Measurements from ENCODE around the gene TLE5. TPM values are rescaled to one million over a fixed set of nuclear protein-coding genes. Genes with fewer than 3 reads are reported as not detected.
A peak's percentile ranks its signal among the peaks of the same experiment; 100 is the strongest.

TLE5 gene
- total and polyA plus RNA-seq, 5 donors = 784 to 1,565 (median 1,011) TPM

DNA sequence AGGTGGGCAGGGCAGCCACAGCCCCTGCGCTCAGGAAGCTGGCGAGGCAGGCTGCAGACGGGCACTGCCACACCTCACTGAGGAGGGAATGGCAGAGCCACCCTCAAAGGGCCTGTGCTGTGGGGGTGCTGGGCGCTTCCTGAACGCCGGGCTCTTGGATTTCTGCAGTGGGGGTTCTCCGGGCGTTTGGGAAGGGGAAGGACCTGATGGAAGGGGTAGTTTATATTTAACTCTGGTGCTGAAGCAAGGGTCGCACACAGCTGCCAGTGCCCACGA lies 42.4 kb upstream of the TLE5 start:
- intact Hi-C loops (cut with DNase I) = loop anchor here in 2 of 4 donors (10.0 kb wide), 1 partner anchor 140 kb away; no protein-coding TSS in a partner anchor
- Histone ChIP-seq H3K4me3 (ENCODE audit: low read length) (no peak overlapping the region), H3K27me3 (ENCODE audit: control insufficient read depth, insufficient read depth) (no peaks in the 10 kb centered on the region), H3K4me1 (ENCODE audit: control insufficient read depth, insufficient read depth, low read length) (peaks cover 4% of the 10 kb centered on the region), H3K9me3 (ENCODE audit: control insufficient read depth, low read length) (no peaks in the 10 kb centered on the region), H3K27ac (ENCODE audit: low read length) (no peak overlapping the region)
- ATAC-seq (no peak), DNase-seq (no peak)
- 64% methylated on average over 10 of the region's 10 CpGs for WGBS

- Histone ChIP-seq H3K4me3 (ENCODE audit: low read length) (no peak overlapping the region), H3K27me3 (ENCODE audit: control insufficient read depth, insufficient read depth) (no peaks in the 10 kb centered on the region), H3K27ac (ENCODE audit: low read length) (no peak overlapping the region), H3K4me1 (ENCODE audit: control insufficient read depth, insufficient read depth, low read length) (peaks cover 5% of the 10 kb centered on the region), H3K9me3 (ENCODE audit: control insufficient read depth, low read length) (no peaks in the 10 kb centered on the region)
- intact Hi-C loops (cut with DNase I) = loop anchor here in 2 of 4 donors (10.0 kb wide), 1 partner anchor 138 kb away; no protein-coding TSS in a partner anchor
- ATAC-seq (no peak), DNase-seq (peak in 2 of 3 donors; percentile 51 to 54)
- WGBS = 88% methylated on average over 34 of the region's 34 CpGs
These were observed 40.2 kb upstream of the TLE5 start for GRCh38 chr19:3102239-3103140.

DNA sequence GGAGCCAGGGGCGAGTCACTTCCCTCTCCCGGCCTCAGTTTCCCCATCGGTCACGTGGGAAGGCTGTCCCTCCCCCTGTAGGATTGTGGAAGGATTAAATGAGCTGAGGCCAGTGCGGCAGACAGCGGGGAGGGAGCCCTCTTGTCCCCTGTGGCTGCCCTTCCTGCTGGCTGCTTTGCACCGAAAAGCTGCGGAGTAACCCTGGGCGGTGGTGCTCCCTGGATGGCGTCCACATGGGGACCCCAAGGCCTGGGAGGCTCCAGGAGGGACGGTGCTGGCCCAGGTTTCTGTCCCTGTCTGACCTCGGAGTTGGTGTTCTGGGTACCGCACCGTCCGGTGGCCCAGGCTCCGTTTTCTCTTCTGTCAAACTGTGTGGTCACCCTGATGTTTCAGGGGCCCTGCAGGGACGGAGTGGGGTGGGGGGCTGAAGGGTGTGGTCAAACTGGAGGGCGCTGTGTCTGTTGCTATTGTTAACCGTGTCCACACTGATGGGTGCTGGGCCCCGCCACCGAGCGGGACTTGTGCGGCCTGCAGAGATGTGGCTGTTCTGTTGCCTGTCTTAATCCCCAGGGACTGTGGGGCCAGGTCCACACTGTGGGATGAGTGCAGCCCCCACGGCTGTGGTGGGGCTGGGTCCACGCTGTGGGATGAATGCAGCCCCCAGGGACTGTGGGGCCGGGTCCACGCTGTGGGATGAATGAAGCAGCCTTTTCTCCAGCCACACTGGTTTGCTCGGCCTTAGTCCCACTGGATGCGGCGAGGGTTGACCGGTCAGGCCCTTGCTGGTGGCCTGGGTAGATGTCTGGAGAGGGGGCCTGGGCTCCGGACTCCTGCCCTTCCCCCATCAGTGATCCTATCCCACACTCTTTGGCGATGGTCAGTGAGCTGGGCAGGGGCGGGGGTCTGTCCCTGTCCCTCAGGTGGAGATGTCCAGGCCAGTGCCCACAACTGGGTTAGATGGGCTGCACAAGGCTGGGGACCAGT lies 38.7 kb upstream of the TLE5 start:
- DNase-seq = peak in 1 of 3 donors; percentile 50
- no peaks in the 10 kb centered on the region for H3K9me3 ChIP-seq (ENCODE audit: control insufficient read depth, low read length)
- WGBS = 58% methylated on average over 34 of the region's 34 CpGs
- ATAC-seq = no peak
- no peak overlapping the region for H3K27ac ChIP-seq (ENCODE audit: low read length)
- intact Hi-C loops (cut with DNase I) = loop anchor here in 2 of 4 donors (10.0 kb wide), 1 partner anchor 136 kb away; no protein-coding TSS in a partner anchor
- H3K4me1 ChIP-seq (ENCODE audit: control insufficient read depth, insufficient read depth, low read length) = peaks cover 16% of the 10 kb centered on the region
- H3K4me3 ChIP-seq (ENCODE audit: low read length) = no peak overlapping the region
- H3K27me3 ChIP-seq (ENCODE audit: control insufficient read depth, insufficient read depth) = no peaks in the 10 kb centered on the region

DNA sequence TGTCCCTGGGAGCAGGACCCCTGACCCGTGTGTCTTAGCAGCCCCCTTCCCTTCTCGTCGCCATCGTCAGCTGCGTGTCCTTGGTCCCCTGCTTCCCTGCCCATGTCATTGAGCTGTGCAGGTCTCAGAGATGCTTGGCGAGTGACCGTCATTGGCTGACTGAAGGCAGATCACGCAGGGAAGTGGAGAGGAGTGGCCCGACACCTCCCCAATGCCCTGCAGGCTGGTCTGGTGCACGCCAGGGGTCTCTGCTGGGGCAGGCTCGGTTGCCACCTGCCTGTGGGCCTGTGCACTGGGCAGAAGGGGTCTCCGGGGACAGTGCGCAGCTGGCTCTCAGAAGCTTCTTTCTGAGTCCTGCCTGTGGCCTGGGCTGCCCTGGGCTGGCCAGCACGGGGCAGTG lies 38.0 kb upstream of the TLE5 start:
- Histone ChIP-seq H3K4me3 (ENCODE audit: low read length) (no peak overlapping the region), H3K27me3 (ENCODE audit: control insufficient read depth, insufficient read depth) (no peaks in the 10 kb centered on the region), H3K9me3 (ENCODE audit: control insufficient read depth, low read length) (no peaks in the 10 kb centered on the region), H3K4me1 (ENCODE audit: control insufficient read depth, insufficient read depth, low read length) (peaks cover 18% of the 10 kb centered on the region), H3K27ac (ENCODE audit: low read length) (no peak overlapping the region)
- intact Hi-C loops (cut with DNase I) = loop anchor here in 2 of 4 donors (10.0 kb wide), 1 partner anchor 136 kb away; no protein-coding TSS in a partner anchor
- ATAC-seq = no peak
- 64% methylated on average over 14 of the region's 14 CpGs for WGBS
- peak in 2 of 3 donors; percentile 53 to 60 for DNase-seq

GRCh38 chr19:3099347-3100145 lies 37.3 kb upstream of the TLE5 start:
- WGBS = 80% methylated on average over 29 of the region's 29 CpGs
- Histone ChIP-seq H3K27ac (ENCODE audit: low read length) (peak overlapping the region; percentile 96), H3K27me3 (ENCODE audit: control insufficient read depth, insufficient read depth) (no peaks in the 10 kb centered on the region), H3K9me3 (ENCODE audit: control insufficient read depth, low read length) (no peaks in the 10 kb centered on the region), H3K4me1 (ENCODE audit: control insufficient read depth, insufficient read depth, low read length) (peaks cover 18% of the 10 kb centered on the region), H3K4me3 (ENCODE audit: low read length) (peak overlapping the region; percentile 26)
- ATAC-seq (no peak), DNase-seq (peak in 2 of 3 donors; percentile 53 to 60)
- intact Hi-C loops (cut with DNase I) = loop anchor here in 2 of 4 donors (10.0 kb wide), 1 partner anchor 135 kb away; no protein-coding TSS in a partner anchor

GRCh38 chr19:3098515-3099346 lies 36.4 kb upstream of the TLE5 start:
- DNase-seq (peak; percentile 89 to 96 (median 94)), ATAC-seq (peak; percentile 79 to 87)
- Histone ChIP-seq H3K27ac (ENCODE audit: low read length) (peak overlapping the region; percentile 96), H3K4me1 (ENCODE audit: control insufficient read depth, insufficient read depth, low read length) (peaks cover 18% of the 10 kb centered on the region), H3K27me3 (ENCODE audit: control insufficient read depth, insufficient read depth) (no peaks in the 10 kb centered on the region), H3K9me3 (ENCODE audit: control insufficient read depth, low read length) (no peaks in the 10 kb centered on the region), H3K4me3 (ENCODE audit: low read length) (peak overlapping the region; percentile 26)
- 15% methylated on average over 40 of the region's 40 CpGs for WGBS
- intact Hi-C loops (cut with DNase I) = no loop called here

DNA sequence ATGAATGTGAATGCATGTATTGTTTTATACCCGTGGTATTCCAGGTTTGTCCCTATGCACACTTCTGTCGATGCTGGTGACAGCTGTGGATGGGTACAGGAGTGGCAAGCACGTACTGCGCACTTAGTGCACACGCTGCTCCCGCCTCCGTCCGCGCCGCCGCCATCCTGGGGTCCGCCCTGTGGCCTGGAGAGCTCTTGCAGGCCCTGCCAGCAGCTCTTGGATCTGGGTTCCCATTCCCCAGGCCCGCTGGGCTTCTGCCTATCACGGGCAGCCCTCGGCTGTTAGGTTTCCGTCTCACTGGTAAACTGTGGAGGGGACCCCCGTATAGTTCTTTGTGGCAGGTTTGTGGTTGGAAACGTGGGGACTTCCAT lies 35.8 kb upstream of the TLE5 start:
- ATAC-seq = peak; percentile 40 to 49
- Histone ChIP-seq H3K4me3 (ENCODE audit: low read length) (peak overlapping the region; percentile 26), H3K27ac (ENCODE audit: low read length) (peak overlapping the region; percentile 96), H3K4me1 (ENCODE audit: control insufficient read depth, insufficient read depth, low read length) (peaks cover 18% of the 10 kb centered on the region), H3K9me3 (ENCODE audit: control insufficient read depth, low read length) (no peaks in the 10 kb centered on the region), H3K27me3 (ENCODE audit: control insufficient read depth, insufficient read depth) (no peaks in the 10 kb centered on the region)
- DNase-seq = peak; percentile 74 to 90 (median 89)
- intact Hi-C loops (cut with DNase I) = no loop called here
- WGBS = 23% methylated on average over 18 of the region's 18 CpGs

- Histone ChIP-seq H3K27ac (ENCODE audit: low read length) (peak overlapping the region; percentile 96), H3K4me1 (ENCODE audit: control insufficient read depth, insufficient read depth, low read length) (peaks cover 18% of the 10 kb centered on the region), H3K27me3 (ENCODE audit: control insufficient read depth, insufficient read depth) (no peaks in the 10 kb centered on the region), H3K9me3 (ENCODE audit: control insufficient read depth, low read length) (no peaks in the 10 kb centered on the region), H3K4me3 (ENCODE audit: low read length) (peak overlapping the region; percentile 26)
- WGBS = 30% methylated on average over 24 of the region's 24 CpGs
- DNase-seq (peak in 2 of 3 donors; percentile 71 to 77), ATAC-seq (no peak)
- intact Hi-C loops (cut with DNase I) = no loop called here
These were observed 35.2 kb upstream of the TLE5 start for GRCh38 chr19:3097442-3097871.

GRCh38 chr19:3096902-3097326 lies 34.6 kb upstream of the TLE5 start:
- Histone ChIP-seq H3K4me1 (ENCODE audit: control insufficient read depth, insufficient read depth, low read length) (peaks cover 18% of the 10 kb centered on the region), H3K27me3 (ENCODE audit: control insufficient read depth, insufficient read depth) (no peaks in the 10 kb centered on the region), H3K9me3 (ENCODE audit: control insufficient read depth, low read length) (no peaks in the 10 kb centered on the region), H3K27ac (ENCODE audit: low read length) (peak overlapping the region; percentile 96), H3K4me3 (ENCODE audit: low read length) (peak overlapping the region; percentile 26)
- intact Hi-C loops (cut with DNase I) = no loop called here
- ATAC-seq (no peak), DNase-seq (no peak)
- 34% methylated on average over 11 of the region's 11 CpGs for WGBS
